ENCODE measurements around the gene DNMT1.

Gene DNMT1

DNA sequence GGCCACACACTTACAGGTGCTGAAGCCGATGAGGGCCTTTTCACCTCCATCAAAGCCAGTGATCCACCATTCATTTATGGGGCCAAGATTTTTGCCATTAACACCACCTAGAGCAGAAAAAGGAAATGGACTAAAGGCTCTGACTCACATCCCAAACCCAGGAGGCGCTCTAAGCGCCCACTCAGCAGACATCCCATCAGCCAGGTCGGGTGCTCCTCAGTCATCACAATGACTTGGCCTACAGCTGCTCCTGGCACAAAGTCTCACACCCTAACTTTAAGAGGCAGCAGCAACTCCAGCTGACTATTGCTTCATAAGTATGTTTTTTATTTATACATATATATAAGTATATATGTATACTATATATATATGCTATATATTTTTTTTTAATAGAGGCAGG is 38.9 kb downstream of the DNMT1 start:
- no peak for TF ChIP-seq SIN3A (IDR thresholded peaks at IDR 0.05; ENCODE audit: borderline replicate concordance, insufficient read depth, low read length)

GRCh38 chr19:10152100-10152499 is 42.7 kb downstream of the DNMT1 start:
- TF ChIP-seq SIN3A (IDR thresholded peaks at IDR 0.05; ENCODE audit: borderline replicate concordance, insufficient read depth, low read length) (no peak), TAF1 (IDR thresholded peaks at IDR 0.05; ENCODE audit: borderline replicate concordance, insufficient read depth, low read length) (no peak)

DNA sequence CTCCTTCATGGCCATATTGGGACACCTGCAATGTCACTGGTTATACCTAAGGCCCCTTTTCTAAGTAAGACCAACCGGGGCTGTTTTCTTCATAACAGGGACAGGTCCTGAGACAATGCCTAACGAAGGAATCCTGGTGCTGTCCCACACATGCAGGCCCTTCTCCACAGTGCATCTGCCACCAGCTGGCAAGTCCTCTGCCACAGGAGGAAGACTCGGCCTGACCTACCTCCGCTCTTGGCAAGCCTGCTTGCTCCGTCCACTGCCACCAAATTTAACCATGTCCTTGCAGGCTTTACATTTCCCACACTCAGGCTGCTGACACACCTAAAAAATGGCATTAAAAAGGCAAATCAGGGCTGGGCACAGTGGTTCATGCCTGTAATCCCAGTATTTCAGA is 43.2 kb downstream of the DNMT1 start:
- TF ChIP-seq, protein P1, sequence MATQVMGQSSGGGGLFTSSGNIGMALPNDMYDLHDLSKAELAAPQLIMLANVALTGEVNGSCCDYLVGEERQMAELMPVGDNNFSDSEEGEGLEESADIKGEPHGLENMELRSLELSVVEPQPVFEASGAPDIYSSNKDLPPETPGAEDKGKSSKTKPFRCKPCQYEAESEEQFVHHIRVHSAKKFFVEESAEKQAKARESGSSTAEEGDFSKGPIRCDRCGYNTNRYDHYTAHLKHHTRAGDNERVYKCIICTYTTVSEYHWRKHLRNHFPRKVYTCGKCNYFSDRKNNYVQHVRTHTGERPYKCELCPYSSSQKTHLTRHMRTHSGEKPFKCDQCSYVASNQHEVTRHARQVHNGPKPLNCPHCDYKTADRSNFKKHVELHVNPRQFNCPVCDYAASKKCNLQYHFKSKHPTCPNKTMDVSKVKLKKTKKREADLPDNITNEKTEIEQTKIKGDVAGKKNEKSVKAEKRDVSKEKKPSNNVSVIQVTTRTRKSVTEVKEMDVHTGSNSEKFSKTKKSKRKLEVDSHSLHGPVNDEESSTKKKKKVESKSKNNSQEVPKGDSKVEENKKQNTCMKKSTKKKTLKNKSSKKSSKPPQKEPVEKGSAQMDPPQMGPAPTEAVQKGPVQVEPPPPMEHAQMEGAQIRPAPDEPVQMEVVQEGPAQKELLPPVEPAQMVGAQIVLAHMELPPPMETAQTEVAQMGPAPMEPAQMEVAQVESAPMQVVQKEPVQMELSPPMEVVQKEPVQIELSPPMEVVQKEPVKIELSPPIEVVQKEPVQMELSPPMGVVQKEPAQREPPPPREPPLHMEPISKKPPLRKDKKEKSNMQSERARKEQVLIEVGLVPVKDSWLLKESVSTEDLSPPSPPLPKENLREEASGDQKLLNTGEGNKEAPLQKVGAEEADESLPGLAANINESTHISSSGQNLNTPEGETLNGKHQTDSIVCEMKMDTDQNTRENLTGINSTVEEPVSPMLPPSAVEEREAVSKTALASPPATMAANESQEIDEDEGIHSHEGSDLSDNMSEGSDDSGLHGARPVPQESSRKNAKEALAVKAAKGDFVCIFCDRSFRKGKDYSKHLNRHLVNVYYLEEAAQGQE (IDR thresholded peaks at IDR 0.05; ENCODE audit: insufficient read depth in 1 of 2, low read depth in 2 of 2, low read length in 2 of 2) = no peak
- TF ChIP-seq SIN3A (IDR thresholded peaks at IDR 0.05; ENCODE audit: borderline replicate concordance, insufficient read depth, low read length) (no peak), TAF1 (IDR thresholded peaks at IDR 0.05; ENCODE audit: borderline replicate concordance, insufficient read depth, low read length) (no peak), POLR2AphosphoS5 (IDR thresholded peaks at IDR 0.05; ENCODE audit: low read depth, low read length) (no peak), FOXP2 (optimal IDR thresholded peaks at IDR 0.05; ENCODE audit: borderline replicate concordance, extremely low read depth, extremely low read length, insufficient read depth) (no peak)

DNA sequence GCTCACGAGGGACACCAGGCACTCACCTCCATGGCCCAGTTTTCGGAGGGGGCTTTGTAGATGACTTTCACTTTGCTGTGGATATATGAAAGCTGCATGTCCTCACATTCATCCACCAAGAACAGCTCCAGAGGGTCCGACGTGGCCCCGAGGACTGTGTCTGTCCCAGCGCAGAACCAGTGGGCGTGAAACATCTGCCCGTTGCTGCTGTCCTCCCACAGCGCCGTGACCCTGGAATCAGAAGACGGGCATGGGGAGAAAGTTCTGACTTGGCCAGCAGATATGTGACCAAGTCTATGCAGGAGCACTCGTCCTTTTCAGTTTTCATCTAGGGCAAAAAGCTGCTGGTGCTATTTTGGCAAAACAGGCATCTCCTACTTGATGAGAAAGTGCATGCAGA is 45.3 kb downstream of the DNMT1 start:
- no peak for TF ChIP-seq FOXP2 (optimal IDR thresholded peaks at IDR 0.05; ENCODE audit: borderline replicate concordance, extremely low read depth, extremely low read length, insufficient read depth)

GRCh38 chr19:10146142-10146541 is 48.6 kb downstream of the DNMT1 start:
- TF ChIP-seq FOXP2 (optimal IDR thresholded peaks at IDR 0.05; ENCODE audit: borderline replicate concordance, extremely low read depth, extremely low read length, insufficient read depth) (no peak), SIN3A (IDR thresholded peaks at IDR 0.05; ENCODE audit: borderline replicate concordance, insufficient read depth, low read length) (no peak), TAF1 (IDR thresholded peaks at IDR 0.05; ENCODE audit: borderline replicate concordance, insufficient read depth, low read length) (no peak), POLR2AphosphoS5 (IDR thresholded peaks at IDR 0.05; ENCODE audit: low read depth, low read length) (no peak)
- TF ChIP-seq, protein P1 (IDR thresholded peaks at IDR 0.05; ENCODE audit: insufficient read depth in 1 of 2, low read depth in 2 of 2, low read length in 2 of 2) = no peak

DNA sequence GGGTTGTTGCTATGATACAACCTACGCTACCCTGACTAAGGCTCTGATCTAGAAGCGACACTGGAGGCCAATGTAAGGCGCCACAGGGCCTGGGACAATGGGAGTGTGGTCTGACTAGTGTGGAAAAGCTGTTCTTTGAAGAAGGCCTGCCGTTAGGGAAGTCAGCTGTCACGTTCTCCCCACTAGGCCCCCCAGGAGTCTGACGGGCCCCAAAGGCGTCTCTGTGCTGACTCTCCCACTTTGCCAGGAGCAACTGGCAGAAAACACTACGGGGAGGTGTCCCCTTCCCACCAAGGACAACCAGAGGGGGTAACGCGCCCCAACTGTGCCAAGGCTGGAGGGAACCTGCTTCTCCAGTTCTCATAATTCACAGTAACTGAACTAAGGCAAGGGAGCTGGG is 49.7 kb downstream of the DNMT1 start:
- TF ChIP-seq FOXP2 (optimal IDR thresholded peaks at IDR 0.05; ENCODE audit: borderline replicate concordance, extremely low read depth, extremely low read length, insufficient read depth) (no peak), TAF1 (IDR thresholded peaks at IDR 0.05; ENCODE audit: borderline replicate concordance, insufficient read depth, low read length) (no peak)
- TF ChIP-seq, protein P1 (IDR thresholded peaks at IDR 0.05; ENCODE audit: insufficient read depth in 1 of 2, low read depth in 2 of 2, low read length in 2 of 2) = no peak

DNA sequence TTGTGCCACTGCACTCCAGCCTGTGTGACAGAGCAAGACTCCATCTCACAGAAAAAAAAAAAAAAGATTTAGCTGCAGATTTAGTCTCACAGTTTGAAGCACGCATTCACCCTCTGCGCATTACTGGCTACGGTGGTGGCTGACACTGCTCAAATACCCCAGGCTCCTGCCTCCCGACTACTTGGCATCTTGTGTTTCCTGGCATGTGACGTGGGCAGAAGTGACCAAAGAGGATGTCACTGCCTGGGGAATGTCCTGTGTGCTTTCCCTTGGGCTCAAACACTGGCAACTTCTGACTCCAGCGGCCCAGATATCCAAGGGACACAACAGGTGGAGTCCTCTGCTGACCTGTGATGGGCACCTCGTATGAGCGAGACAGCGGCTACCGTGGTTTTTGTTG is 50.4 kb downstream of the DNMT1 start:
- TF ChIP-seq, protein P1 (IDR thresholded peaks at IDR 0.05; ENCODE audit: insufficient read depth in 1 of 2, low read depth in 2 of 2, low read length in 2 of 2) = no peak
- TF ChIP-seq FOXP2 (optimal IDR thresholded peaks at IDR 0.05; ENCODE audit: borderline replicate concordance, extremely low read depth, extremely low read length, insufficient read depth) = no peak
- TF ChIP-seq SIN3A (IDR thresholded peaks at IDR 0.05; ENCODE audit: borderline replicate concordance, insufficient read depth, low read length) = no peak
- no peak for TF ChIP-seq TAF1 (IDR thresholded peaks at IDR 0.05; ENCODE audit: borderline replicate concordance, insufficient read depth, low read length)
- no peak for TF ChIP-seq POLR2AphosphoS5 (IDR thresholded peaks at IDR 0.05; ENCODE audit: low read depth, low read length)

Data from PFSK-1 (cell line).